GM18951 (cell line): ENCODE measurements around the gene CD226.
"Not testable (repeated sequence)": the region's sequence is repeated elsewhere in the genome, so short reads cannot be mapped to it uniquely, and the experiment has no call there.

Experiments
- POLR2A ChIP-seq: IDR thresholded peaks from 4 replicates; pipeline ENCODE4 v1.6.1; 2011; ENCODE audit warnings: mild to moderate bottlenecking; ENCODE audit not compliant: insufficient read length, insufficient read depth; ENCODE audit errors: extremely low read depth
- in situ Hi-C: fragments of 300-500 bp; cut with MboI; formaldehyde crosslinking; loops from one replicate; pipeline ENCODE4 v1.12.0; 2022; ENCODE audit warnings: low sequenced_read_pairs, mixed read lengths, inconsistent platforms; ENCODE audit not compliant: unreplicated experiment

The CD226 gene

DNA sequence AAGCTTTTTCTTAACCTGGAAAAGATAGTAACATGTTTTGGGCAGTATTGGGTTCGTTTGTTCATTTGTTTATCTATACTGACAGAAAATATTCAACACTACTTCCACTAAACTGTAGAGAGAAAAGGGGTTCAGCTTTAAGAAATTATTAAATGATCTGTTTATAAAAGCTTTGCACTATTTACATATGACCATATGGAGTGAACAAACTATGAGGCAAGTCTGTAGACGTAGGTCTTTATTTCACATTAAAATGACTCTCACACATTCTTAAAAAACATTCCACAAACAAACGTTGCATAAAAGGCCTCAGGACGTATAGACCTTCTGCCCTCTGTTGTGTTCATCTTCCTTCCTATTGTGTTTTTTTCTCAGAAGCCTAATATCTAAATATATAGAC, 94.6 kb downstream of the CD226 start:
- in situ Hi-C loops = no loop called here
- TF ChIP-seq POLR2A = no peak

- in situ Hi-C loops = no loop called here
- TF ChIP-seq POLR2A = no peak
Observed at GRCh38 chr18:69845593-69846506, 101.8 kb downstream of the CD226 start.

- TF ChIP-seq POLR2A = no peak
- in situ Hi-C loops = no loop called here
Observed at GRCh38 chr18:69844656-69845055, 103.0 kb downstream of the CD226 start.

GRCh38 chr18:69843015-69843414, 104.7 kb downstream of the CD226 start:
- in situ Hi-C loops = no loop called here
- no peak for TF ChIP-seq POLR2A

- TF ChIP-seq POLR2A = no peak
- in situ Hi-C loops = no loop called here
Observed at GRCh38 chr18:69841117-69841516, 106.6 kb downstream of the CD226 start.

DNA sequence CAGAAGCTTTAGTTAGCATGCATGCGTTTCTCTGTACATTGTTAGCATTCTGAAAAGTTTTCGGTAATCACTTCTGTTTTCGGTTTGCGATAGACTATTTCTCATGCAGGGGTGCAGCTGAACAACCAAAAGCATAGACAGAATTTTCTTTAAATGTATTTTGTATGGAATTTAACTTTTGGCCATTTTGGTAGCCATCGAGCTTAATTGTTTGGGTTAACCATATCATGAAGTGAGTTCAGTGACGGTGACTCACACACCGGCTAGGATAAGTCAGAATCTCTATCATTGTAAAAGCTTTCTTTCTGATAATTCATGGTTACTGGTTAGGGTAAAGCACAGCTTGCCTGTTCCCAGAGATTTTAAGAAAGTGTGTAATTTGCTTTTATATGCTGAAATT, 107.2 kb downstream of the CD226 start:
- TF ChIP-seq POLR2A = no peak
- in situ Hi-C loops = no loop called here

DNA sequence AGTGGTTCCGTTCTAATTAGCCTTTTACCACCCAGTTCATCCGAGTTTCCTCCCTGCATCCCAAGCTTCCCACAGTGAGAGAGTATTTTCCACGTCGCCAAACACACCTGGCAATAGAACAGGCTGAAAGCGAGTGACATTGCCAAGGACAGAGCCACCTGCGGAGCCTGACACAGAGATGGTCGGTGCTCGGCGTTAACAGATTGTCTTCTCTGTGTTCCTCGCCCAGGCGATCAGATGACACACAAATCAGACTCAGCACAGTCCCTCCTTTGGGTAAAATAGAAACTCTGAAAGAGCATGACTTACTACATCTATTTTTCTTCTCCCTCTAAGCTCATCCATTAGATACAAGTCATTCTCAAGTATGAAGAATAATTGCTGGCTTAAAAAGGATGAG, 107.7 kb downstream of the CD226 start:
- no peak for TF ChIP-seq POLR2A
- in situ Hi-C loops = no loop called here

GRCh38 chr18:69839497-69839896, 108.2 kb downstream of the CD226 start:
- no peak for TF ChIP-seq POLR2A
- in situ Hi-C loops = no loop called here

GRCh38 chr18:69838620-69839411, 108.9 kb downstream of the CD226 start:
- in situ Hi-C loops = no loop called here
- TF ChIP-seq POLR2A = no peak

GRCh38 chr18:69838003-69838402, 109.7 kb downstream of the CD226 start:
- TF ChIP-seq POLR2A = no peak
- in situ Hi-C loops = no loop called here

DNA sequence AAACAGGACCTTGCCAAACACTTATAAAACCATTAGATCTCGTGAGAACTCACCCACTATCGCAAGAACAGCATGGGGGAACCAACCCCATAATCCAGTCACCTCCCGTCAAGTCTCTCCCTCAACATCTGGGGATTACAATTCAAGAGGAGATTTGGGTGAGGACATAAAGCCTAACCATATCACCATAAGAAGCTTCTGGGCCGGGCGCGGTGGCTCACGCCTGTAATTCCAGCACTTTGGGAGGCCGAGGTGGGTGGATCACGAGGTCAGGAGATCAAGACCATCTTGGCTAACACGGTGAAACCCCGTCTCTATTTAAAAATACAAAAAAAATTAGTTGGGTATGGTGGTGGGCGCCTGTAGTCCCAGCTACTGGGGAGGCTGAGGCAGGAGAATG, 112.7 kb downstream of the CD226 start:
- in situ Hi-C loops = not testable (repeated sequence)

- no peak for TF ChIP-seq POLR2A
- in situ Hi-C loops = no loop called here
Observed at GRCh38 chr18:69830189-69830588, 117.5 kb downstream of the CD226 start.

- in situ Hi-C loops = no loop called here
- no peak for TF ChIP-seq POLR2A
Observed at GRCh38 chr18:69820538-69820937, 127.1 kb downstream of the CD226 start.

DNA sequence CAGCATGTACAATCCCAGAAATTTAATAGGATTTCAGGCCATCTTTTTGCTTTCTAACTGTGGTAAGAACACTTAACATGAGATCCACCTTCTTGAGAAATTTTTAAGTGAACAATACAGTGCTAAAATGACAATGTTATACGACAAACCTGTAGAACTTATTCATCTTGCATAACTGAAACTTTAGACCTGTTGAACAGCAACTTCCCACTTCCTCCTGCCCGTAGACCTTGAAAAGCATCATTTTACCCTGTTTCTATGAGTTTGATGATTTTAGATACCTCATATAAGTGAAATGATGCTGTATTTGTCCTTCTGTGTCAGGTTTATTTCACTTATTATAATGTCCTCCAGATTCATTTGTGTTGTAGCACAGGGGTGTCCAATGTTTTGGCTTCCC, 128.2 kb downstream of the CD226 start:
- in situ Hi-C loops = no loop called here
- no peak for TF ChIP-seq POLR2A
